B cell (primary cell): ENCODE measurements around the gene EVI5L. TPM values are rescaled to one million over a fixed set of nuclear protein-coding genes. Genes with fewer than 3 reads are reported as not detected.

Experiments
- ATAC-seq: fragments of 200-7000 bp; cut with Tn5 transposase; one replicate; pipeline ENCODE4 v1.10.0; 2021; ENCODE audit warnings: low read depth, mild to moderate bottlenecking, moderate number of reproducible peaks, moderate library complexity
- CTCF ChIA-PET: fragments of 350-600 bp; sonication (Branson Sonifier 250); formaldehyde crosslinking; loops from one replicate; lab custom pipeline; 2021; ENCODE audit warnings: antibody characterized with exemption, inconsistent platforms; lab: Charles Lee
- POLR2A ChIA-PET: fragments of 350-600 bp; sonication (Branson Sonifier 250); formaldehyde crosslinking; loops from one replicate; lab custom pipeline; 2021; ENCODE audit warnings: antibody characterized with exemption; lab: Charles Lee
- DNase-seq: peaks from one replicate; pipeline ENCODE4 v3.0.0; 2013
- H2AFZ ChIP-seq: 2 replicates; pipeline ENCODE4 v1.6.1; 2012; ENCODE audit warnings: mild to moderate bottlenecking, low read depth, low read length; ENCODE audit not compliant: insufficient read depth, poor library complexity, severe bottlenecking
- H3K27ac ChIP-seq, 2 donors: 1 replicate in 1 of 2; 2 replicates in 1 of 2; pipeline ENCODE4 v1.5.1; 2012 to 2013; ENCODE audit warnings: low read length in 2 of 2, mild to moderate bottlenecking in 2 of 2, moderate library complexity in 1 of 2
- H3K27me3 ChIP-seq, 4 experiments: fragments of 200-600 bp in 1 of 4; sonication (generic) in 1 of 4; replicated peaks in 1 of 4; 1 replicate in 2 of 4; 2 replicates in 2 of 4; pipeline versions ENCODE4 v1.6.1 to v1.7.0; 2013 to 2016; ENCODE audit warnings: low read length in 3 of 4, mild to moderate bottlenecking in 2 of 4, mixed read lengths in 1 of 4, moderate library complexity in 1 of 4; ENCODE audit not compliant: insufficient read depth in 4 of 4, control insufficient read depth in 3 of 4; ENCODE audit errors: control extremely low read depth in 1 of 4
- H3K36me3 ChIP-seq, 2 experiments: replicated peaks in 1 of 2; 1 replicate in 1 of 2; 2 replicates in 1 of 2; pipeline versions ENCODE4 v1.6.1 to v1.7.1; 2013; ENCODE audit warnings: low read length in 1 of 2; ENCODE audit not compliant: insufficient read depth in 2 of 2, control insufficient read depth in 1 of 2; ENCODE audit errors: control extremely low read depth in 1 of 2, extremely low read depth in 1 of 2
- H3K4me1 ChIP-seq, 2 donors: fragments of 200-600 bp in 1 of 2; sonication (generic) in 1 of 2; 1 replicate in 1 of 2; 2 replicates in 1 of 2; pipeline versions ENCODE4 v1.5.1 to v1.6.1; 2013 to 2017; ENCODE audit warnings: low read length in 2 of 2; ENCODE audit not compliant: control insufficient read depth in 2 of 2, insufficient read depth in 2 of 2
- H3K4me2 ChIP-seq: replicated peaks from 2 replicates; pipeline ENCODE3; 2012; ENCODE audit warnings: mild to moderate bottlenecking, low read depth, low read length; ENCODE audit not compliant: poor library complexity, severe bottlenecking
- H3K4me3 ChIP-seq, 5 experiments: fragments of 200-600 bp in 1 of 5; sonication (generic) in 1 of 5; 1 replicate in 3 of 5; 2 replicates in 2 of 5; pipeline versions ENCODE4 v1.5.1 to v1.7.0; 2011 to 2016; ENCODE audit warnings: low read length in 4 of 5, mild to moderate bottlenecking in 4 of 5, low read depth in 2 of 5, control low read depth in 1 of 5, moderate library complexity in 1 of 5; ENCODE audit not compliant: insufficient read depth in 1 of 5; ENCODE audit errors: control extremely low read depth in 1 of 5, extremely low read depth in 1 of 5
- H3K79me2 ChIP-seq: fragments of 200-600 bp; sonication (generic); one replicate; pipeline ENCODE4 v1.6.0; 2016; ENCODE audit warnings: low read length; ENCODE audit not compliant: control insufficient read depth, insufficient read depth
- H3K9ac ChIP-seq: fragments of 200-600 bp; sonication (generic); 2 replicates; pipeline ENCODE4 v1.6.1; 2017; ENCODE audit warnings: mild to moderate bottlenecking, low read length, moderate library complexity
- H3K9me3 ChIP-seq, 3 donors: one replicate each; pipeline versions ENCODE4 v1.6.1 to v1.7.1; 2013; ENCODE audit warnings: low read length in 2 of 3; ENCODE audit not compliant: control insufficient read depth in 2 of 3, insufficient read depth in 1 of 3; ENCODE audit errors: control extremely low read depth in 1 of 3
- H4K20me1 ChIP-seq: 2 replicates; pipeline ENCODE4 v1.6.0; 2012; ENCODE audit warnings: mild to moderate bottlenecking, low read length; ENCODE audit not compliant: insufficient read depth, control insufficient read depth, poor library complexity, severe bottlenecking
- H3K27ac Mint-ChIP-seq: one replicate; pipeline ENCODE4 v1.8.0; 2021; ENCODE audit warnings: mixed read lengths
- H3K27me3 Mint-ChIP-seq: one replicate; pipeline ENCODE4 v1.8.0; 2021; ENCODE audit warnings: mixed read lengths
- H3K4me1 Mint-ChIP-seq: one replicate; pipeline ENCODE4 v1.8.0; 2021; ENCODE audit warnings: mixed read lengths
- H3K4me3 Mint-ChIP-seq: one replicate; pipeline ENCODE4 v1.8.0; 2021; ENCODE audit warnings: mixed read lengths
- H3K9me3 Mint-ChIP-seq: one replicate; pipeline ENCODE4 v1.8.0; 2022; ENCODE audit warnings: mixed read lengths; ENCODE audit not compliant: insufficient read depth
- EZH2 ChIP-seq: IDR thresholded peaks from 2 replicates; pipeline ENCODE4 v1.6.1; 2012; ENCODE audit warnings: borderline replicate concordance, low read depth, mild to moderate bottlenecking, moderate library complexity, low read length; ENCODE audit not compliant: insufficient read depth, poor library complexity, severe bottlenecking
- WGBS: methylation state at CpG from one replicate; pipeline ENCODE4 v1.1.5; 2013; ENCODE audit warnings: missing lambda C conversion rate; ENCODE audit not compliant: insufficient coverage; 5-methylcytosine and 5-hydroxymethylcytosine counted together
- intact Hi-C: fragments of 100-400 bp; cut with micrococcal nuclease; formaldehyde crosslinking; loops from one replicate; pipeline ENCODE4 v1.10.0; 2022
- polyA plus RNA-seq: library from polyadenylated mRNA; depleted of rRNA; stranded (reverse); fragments of >200 nt; gene quantifications from 2 replicates; pipeline ENCODE4 v1.2.3, GENCODE V29; 2012
- total RNA-seq, 2 donors: library from RNA; stranded (reverse); fragments of 120-200 nt in 1 of 2; gene quantifications; 1 replicate in 1 of 2; 2 replicates in 1 of 2; pipeline versions ENCODE4 v1.2.3 to v1.2.4, GENCODE V29; 2013 to 2022
- TF ChIP-seq, protein P1 (sequence below): fragments of 200-600 bp; IDR thresholded peaks from one replicate; pipeline ENCODE4 v1.8.0; 2022; ENCODE audit warnings: antibody characterized with exemption, mild to moderate bottlenecking

Gene EVI5L
- total and polyA plus RNA-seq, 2 donors (not counting 1 experiment from before 2014, with no cell fraction given) = 7.9 to 11.8 TPM

DNA sequence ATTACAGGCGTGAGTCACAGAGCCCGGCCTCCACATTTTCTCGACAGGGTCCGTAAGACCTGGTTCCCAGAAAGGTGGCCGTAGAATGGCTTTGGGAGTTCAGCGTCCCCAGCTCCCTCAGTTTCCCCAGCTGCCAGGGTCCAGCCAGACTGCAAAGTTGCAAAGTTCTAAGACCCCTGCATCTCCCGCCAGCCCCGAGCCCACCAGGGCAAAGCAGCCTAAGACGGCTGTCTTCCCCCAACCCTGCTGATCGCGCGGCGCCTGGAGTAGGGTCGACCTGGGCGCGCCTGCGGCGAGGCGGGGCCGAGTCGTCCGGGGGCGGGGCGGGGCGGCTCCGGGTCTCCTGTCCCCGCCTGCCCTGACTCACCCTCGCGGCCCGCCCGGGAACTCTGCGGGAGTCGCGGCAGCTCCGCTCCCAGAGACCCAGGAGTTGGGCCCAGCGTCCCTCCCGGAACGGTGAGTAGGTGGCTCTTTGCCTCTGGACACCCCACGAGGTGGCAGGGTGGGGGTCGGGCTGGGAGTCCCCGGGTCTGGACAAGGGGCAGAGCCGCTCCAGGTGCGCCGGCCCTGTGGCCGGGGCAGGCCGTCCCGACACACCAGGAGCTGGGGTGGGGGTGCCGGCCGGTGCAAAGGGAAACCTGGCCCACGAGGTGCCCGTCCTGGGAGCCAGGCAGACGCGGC, 58.3 kb downstream of the EVI5L start, which contains the start of gene LRRC8E:
LRRC8E (plus strand) TSS at position 366 of the 681 bp plus-strand sequence. CDS start 7,094 bp downstream, outside the sequence.
- Mint-ChIP-seq H3K4me3 (no peak within 1 kb of the TSS), H3K9me3 (no peaks in the 10 kb centered on the region), H3K27me3 (peaks cover 17% of the 10 kb centered on the region), H3K4me1 (no peaks in the 10 kb centered on the region), H3K27ac (no peak within 1 kb of the TSS)
- H3K9me3 ChIP-seq = no peaks in the 10 kb centered on the region
- H4K20me1 ChIP-seq = no peaks in the 10 kb centered on the region
- intact Hi-C loops = no loop called here
- peaks cover 0 to 4% of the 10 kb centered on the region in 2 donors for H3K4me1 ChIP-seq
- no peak within 1 kb of the TSS for H3K27ac ChIP-seq
- ChIA-PET POLR2A (no interaction called here), CTCF (no interaction called here)
- peak; percentile 43 for ATAC-seq
- H3K9ac ChIP-seq = no peak within 1 kb of the TSS
- peak within 1 kb of the TSS; percentile 22 for H2AFZ ChIP-seq
- TF ChIP-seq, protein P1, sequence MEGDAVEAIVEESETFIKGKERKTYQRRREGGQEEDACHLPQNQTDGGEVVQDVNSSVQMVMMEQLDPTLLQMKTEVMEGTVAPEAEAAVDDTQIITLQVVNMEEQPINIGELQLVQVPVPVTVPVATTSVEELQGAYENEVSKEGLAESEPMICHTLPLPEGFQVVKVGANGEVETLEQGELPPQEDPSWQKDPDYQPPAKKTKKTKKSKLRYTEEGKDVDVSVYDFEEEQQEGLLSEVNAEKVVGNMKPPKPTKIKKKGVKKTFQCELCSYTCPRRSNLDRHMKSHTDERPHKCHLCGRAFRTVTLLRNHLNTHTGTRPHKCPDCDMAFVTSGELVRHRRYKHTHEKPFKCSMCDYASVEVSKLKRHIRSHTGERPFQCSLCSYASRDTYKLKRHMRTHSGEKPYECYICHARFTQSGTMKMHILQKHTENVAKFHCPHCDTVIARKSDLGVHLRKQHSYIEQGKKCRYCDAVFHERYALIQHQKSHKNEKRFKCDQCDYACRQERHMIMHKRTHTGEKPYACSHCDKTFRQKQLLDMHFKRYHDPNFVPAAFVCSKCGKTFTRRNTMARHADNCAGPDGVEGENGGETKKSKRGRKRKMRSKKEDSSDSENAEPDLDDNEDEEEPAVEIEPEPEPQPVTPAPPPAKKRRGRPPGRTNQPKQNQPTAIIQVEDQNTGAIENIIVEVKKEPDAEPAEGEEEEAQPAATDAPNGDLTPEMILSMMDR = no peak
- TF ChIP-seq EZH2 = no peak
- peaks cover 0 to 27% (median 5%) of the 10 kb centered on the region in 4 experiments for H3K27me3 ChIP-seq
- peak within 1 kb of the TSS; percentile 43 for H3K4me2 ChIP-seq
- H3K4me3 ChIP-seq = no peak within 1 kb of the TSS
- DNase-seq = peak; percentile 18
- 14% methylated on average over 53 of the region's 53 CpGs for WGBS
- no peaks in the 10 kb centered on the region for H3K36me3 ChIP-seq
- H3K79me2 ChIP-seq = no peaks in the 10 kb centered on the region

DNA sequence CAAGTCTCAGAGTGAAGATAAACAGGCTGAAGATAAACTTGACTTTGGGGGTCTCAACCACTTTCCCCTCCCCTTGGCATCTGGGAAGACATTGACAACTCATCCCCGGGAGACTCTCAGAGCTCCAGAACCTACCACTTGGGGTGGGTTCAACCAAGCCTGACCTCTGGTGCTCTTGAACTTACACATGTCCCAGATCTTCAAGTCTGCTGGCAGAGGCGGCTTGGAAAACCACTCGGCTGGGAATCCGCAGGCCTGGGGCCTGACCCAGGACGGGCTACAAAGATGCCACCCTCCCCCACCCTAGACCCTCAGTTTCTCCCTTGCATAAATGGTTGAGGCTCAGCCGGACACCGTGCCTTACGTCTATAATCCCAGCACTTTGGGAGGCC, 58.8 kb downstream of the EVI5L start:
- H3K27me3 Mint-ChIP-seq = peaks cover 18% of the 10 kb centered on the region
- POLR2A ChIA-PET = no interaction called here
- Histone ChIP-seq H4K20me1 (no peaks in the 10 kb centered on the region), H3K27ac (no peak overlapping the region), H3K9ac (no peak overlapping the region), H3K79me2 (no peaks in the 10 kb centered on the region), H3K4me2 (no peak overlapping the region), H3K9me3 (no peaks in the 10 kb centered on the region), H3K4me3 (no peak overlapping the region), H3K4me1 (peaks cover 0 to 4% of the 10 kb centered on the region in 2 donors), H3K36me3 (no peaks in the 10 kb centered on the region), H2AFZ (no peak overlapping the region), H3K27me3 (peaks cover 0 to 27% (median 5%) of the 10 kb centered on the region in 4 experiments)
- H3K9me3 Mint-ChIP-seq = no peaks in the 10 kb centered on the region
- TF ChIP-seq, protein P1 = no peak
- TF ChIP-seq EZH2 = no peak
- no peak overlapping the region for H3K4me3 Mint-ChIP-seq
- DNase-seq = no peak
- no peak overlapping the region for H3K27ac Mint-ChIP-seq
- CTCF ChIA-PET = no interaction called here
- intact Hi-C loops = no loop called here
- H3K4me1 Mint-ChIP-seq = no peaks in the 10 kb centered on the region
- no peak for ATAC-seq
- WGBS = 89% methylated on average over 8 of the region's 8 CpGs
